ENCODE measurements around the gene NEDD4L.

The NEDD4L gene

DNA sequence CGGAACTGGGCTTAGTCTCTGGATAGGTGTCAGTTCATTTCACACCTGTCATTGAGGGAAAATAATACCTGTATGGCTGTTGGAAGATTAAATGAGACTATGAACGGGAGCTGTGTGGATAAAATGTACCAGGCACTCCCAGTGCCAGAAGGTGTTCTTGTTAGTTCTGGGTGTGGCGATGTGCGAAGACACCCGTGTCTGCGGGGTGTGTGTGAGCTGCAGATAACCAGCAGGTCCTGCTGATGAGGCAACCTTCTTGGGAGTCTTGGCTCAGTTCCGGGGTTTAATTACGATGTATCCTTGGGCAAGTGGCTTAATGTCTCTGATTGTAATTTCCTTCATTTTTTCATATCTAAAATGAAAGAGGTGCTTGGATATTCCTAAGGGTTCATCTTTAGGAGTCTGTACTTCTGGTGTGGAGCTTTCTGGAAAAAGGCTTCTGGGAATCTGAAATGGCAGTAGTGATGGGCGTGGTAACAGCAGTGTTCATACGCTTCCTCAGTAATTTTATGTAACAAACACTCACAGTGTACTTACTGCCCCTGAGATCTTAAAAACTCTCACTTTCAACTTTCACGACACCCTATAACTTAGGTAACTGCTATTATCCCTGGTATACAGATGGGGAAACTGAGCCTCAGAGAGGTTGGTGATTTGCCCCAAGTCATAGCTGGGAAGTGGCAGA is 35.0 kb downstream of the NEDD4L start:
- H3K4me1 ChIP-seq (ENCODE audit: insufficient read depth, insufficient read length) = no peaks in the 10 kb centered on the region
- TF ChIP-seq YY1 (IDR thresholded peaks at IDR 0.05; ENCODE audit: insufficient read depth, insufficient read length) (no peak), SUZ12 (IDR thresholded peaks at IDR 0.05; ENCODE audit: extremely low read depth, insufficient read depth, insufficient read length) (no peak), ZNF274 (IDR thresholded peaks at IDR 0.05; ENCODE audit: low read depth, low read length) (no peak)
- H3K36me3 ChIP-seq (ENCODE audit: insufficient read depth, insufficient read length, low read length) = no peaks in the 10 kb centered on the region
- no peaks in the 10 kb centered on the region for H3K27me3 ChIP-seq (ENCODE audit: insufficient read depth, insufficient read length)
- H3K9me3 ChIP-seq (ENCODE audit: insufficient read depth, low read length) = no peaks in the 10 kb centered on the region
- no peak overlapping the region for H3K9ac ChIP-seq (ENCODE audit: insufficient read length, low read depth)
- DNase-seq (ENCODE audit: low read depth, low spot score) = no peak
- H3K4me3 ChIP-seq (ENCODE audit: insufficient read length, low read depth) = no peak overlapping the region

DNA sequence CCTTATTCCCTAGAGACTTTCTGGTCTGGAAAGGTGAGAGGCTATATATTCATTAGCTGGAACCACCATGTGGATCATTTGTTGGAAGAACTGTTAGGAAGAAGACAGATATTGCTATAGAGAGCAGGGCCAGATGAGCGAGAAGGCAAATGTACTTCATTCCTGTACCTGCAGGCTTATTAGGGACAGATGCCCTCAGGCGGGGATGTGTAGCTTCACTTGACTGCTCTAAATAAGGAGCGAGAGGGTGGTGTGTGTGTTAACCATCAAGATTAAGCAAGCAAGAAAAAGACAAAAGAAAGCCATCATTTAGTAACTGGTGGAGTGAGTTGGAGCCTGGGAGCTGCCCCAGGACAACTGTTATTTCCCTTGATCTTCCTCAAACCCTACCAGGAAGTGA is 36.4 kb downstream of the NEDD4L start:
- Histone ChIP-seq H3K36me3 (ENCODE audit: insufficient read depth, insufficient read length, low read length) (no peaks in the 10 kb centered on the region), H3K4me3 (ENCODE audit: insufficient read length, low read depth) (no peak overlapping the region), H3K27me3 (ENCODE audit: insufficient read depth, insufficient read length) (no peaks in the 10 kb centered on the region), H3K4me1 (ENCODE audit: insufficient read depth, insufficient read length) (no peaks in the 10 kb centered on the region), H3K9ac (ENCODE audit: insufficient read length, low read depth) (no peak overlapping the region), H3K9me3 (ENCODE audit: insufficient read depth, low read length) (no peaks in the 10 kb centered on the region)
- DNase-seq (ENCODE audit: low read depth, low spot score) = no peak
- TF ChIP-seq ZNF274 (IDR thresholded peaks at IDR 0.05; ENCODE audit: low read depth, low read length) = no peak
- no peak for TF ChIP-seq YY1 (IDR thresholded peaks at IDR 0.05; ENCODE audit: insufficient read depth, insufficient read length)
- no peak for TF ChIP-seq SUZ12 (IDR thresholded peaks at IDR 0.05; ENCODE audit: extremely low read depth, insufficient read depth, insufficient read length)

GRCh38 chr18:58087928-58088690 is 44.1 kb downstream of the NEDD4L start:
- Histone ChIP-seq H3K9ac (ENCODE audit: insufficient read length, low read depth) (no peak overlapping the region), H3K4me3 (ENCODE audit: insufficient read length, low read depth) (no peak overlapping the region)
- no peak for TF ChIP-seq ZNF274 (IDR thresholded peaks at IDR 0.05; ENCODE audit: low read depth, low read length)
- TF ChIP-seq SUZ12 (IDR thresholded peaks at IDR 0.05; ENCODE audit: extremely low read depth, insufficient read depth, insufficient read length) = no peak
- TF ChIP-seq YY1 (IDR thresholded peaks at IDR 0.05; ENCODE audit: insufficient read depth, insufficient read length) = no peak

GRCh38 chr18:58088691-58089065 is 44.7 kb downstream of the NEDD4L start:
- no peaks in the 10 kb centered on the region for H3K27me3 ChIP-seq (ENCODE audit: insufficient read depth, insufficient read length)
- no peaks in the 10 kb centered on the region; the same call in 1 of the 2 replicates for H3K9me3 ChIP-seq (ENCODE audit: insufficient read depth, low read length)
- no peak overlapping the region for H3K4me3 ChIP-seq (ENCODE audit: insufficient read length, low read depth)
- DNase-seq (ENCODE audit: low read depth, low spot score) = no peak
- H3K36me3 ChIP-seq (ENCODE audit: insufficient read depth, insufficient read length, low read length) = no peaks in the 10 kb centered on the region
- TF ChIP-seq YY1 (IDR thresholded peaks at IDR 0.05; ENCODE audit: insufficient read depth, insufficient read length) (no peak), ZNF274 (IDR thresholded peaks at IDR 0.05; ENCODE audit: low read depth, low read length) (no peak), SUZ12 (IDR thresholded peaks at IDR 0.05; ENCODE audit: extremely low read depth, insufficient read depth, insufficient read length) (no peak)
- no peaks in the 10 kb centered on the region for H3K4me1 ChIP-seq (ENCODE audit: insufficient read depth, insufficient read length)
- no peak overlapping the region for H3K9ac ChIP-seq (ENCODE audit: insufficient read length, low read depth)

More at GRCh38 chr18:58087928-58088690, 44.1 kb downstream of the NEDD4L start:
- Histone ChIP-seq H3K36me3 (ENCODE audit: insufficient read depth, insufficient read length, low read length) (no peaks in the 10 kb centered on the region), H3K9me3 (ENCODE audit: insufficient read depth, low read length) (no peaks in the 10 kb centered on the region; the same call in 1 of the 2 replicates), H3K27me3 (ENCODE audit: insufficient read depth, insufficient read length) (no peaks in the 10 kb centered on the region), H3K4me1 (ENCODE audit: insufficient read depth, insufficient read length) (no peaks in the 10 kb centered on the region)
- DNase-seq (ENCODE audit: low read depth, low spot score) = no peak

DNA sequence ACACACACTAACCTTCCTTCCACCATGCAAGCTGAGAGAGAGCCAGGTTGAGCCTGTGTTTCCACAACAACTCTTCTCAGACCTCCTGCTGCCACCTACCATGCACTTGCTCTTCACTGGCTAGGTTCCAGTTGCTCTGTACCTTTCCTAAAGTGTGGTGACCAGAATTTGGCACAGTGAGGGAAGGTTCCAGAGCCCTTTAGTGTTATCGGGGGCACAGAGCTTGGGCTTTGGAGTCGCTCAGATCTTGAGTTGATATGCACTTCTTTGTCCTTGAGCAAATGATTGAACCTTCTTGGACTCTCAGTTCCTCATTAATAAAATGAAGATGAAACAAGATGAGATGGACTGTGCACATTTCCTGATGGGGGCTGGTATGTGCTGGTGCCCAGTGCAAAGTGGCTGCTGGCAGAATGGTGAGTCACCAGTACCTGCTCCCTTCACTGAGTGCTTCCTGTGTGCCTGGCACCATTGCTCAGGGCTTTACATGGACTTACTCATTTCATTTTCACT is 47.1 kb downstream of the NEDD4L start:
- Histone ChIP-seq H3K27me3 (ENCODE audit: insufficient read depth, insufficient read length) (no peaks in the 10 kb centered on the region), H3K9me3 (ENCODE audit: insufficient read depth, low read length) (no peaks in the 10 kb centered on the region; the same call in 1 of the 2 replicates), H3K4me3 (ENCODE audit: insufficient read length, low read depth) (no peak overlapping the region), H3K9ac (ENCODE audit: insufficient read length, low read depth) (no peak overlapping the region), H3K4me1 (ENCODE audit: insufficient read depth, insufficient read length) (no peaks in the 10 kb centered on the region), H3K36me3 (ENCODE audit: insufficient read depth, insufficient read length, low read length) (no peaks in the 10 kb centered on the region)
- no peak for DNase-seq (ENCODE audit: low read depth, low spot score)
- TF ChIP-seq ZNF274 (IDR thresholded peaks at IDR 0.05; ENCODE audit: low read depth, low read length) (no peak), SUZ12 (IDR thresholded peaks at IDR 0.05; ENCODE audit: extremely low read depth, insufficient read depth, insufficient read length) (no peak), YY1 (IDR thresholded peaks at IDR 0.05; ENCODE audit: insufficient read depth, insufficient read length) (no peak)

DNA sequence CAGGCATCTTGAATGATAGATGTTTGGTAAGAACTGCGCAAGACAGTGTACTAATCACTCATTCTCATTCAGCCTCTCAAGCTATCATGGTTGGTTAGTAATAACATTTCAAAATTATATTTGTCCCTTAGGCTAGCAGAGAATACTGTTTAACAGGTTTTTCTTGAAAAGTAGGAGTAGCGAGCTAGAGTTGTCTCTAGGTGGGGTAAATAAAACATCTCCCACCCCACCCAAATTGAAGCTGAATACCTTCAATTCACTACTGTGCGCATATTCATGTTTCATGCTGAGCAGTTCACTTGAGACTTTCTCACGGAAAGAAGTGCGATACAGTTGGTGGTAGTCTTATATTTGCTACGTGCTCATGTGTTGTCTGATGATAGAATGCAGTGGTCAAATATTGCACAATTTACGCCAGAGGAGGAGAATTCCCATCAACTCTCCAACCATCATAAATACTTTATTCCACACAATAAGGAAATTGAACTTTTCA is 49.3 kb downstream of the NEDD4L start:
- Histone ChIP-seq H3K4me1 (ENCODE audit: insufficient read depth, insufficient read length) (no peaks in the 10 kb centered on the region), H3K9ac (ENCODE audit: insufficient read length, low read depth) (no peak overlapping the region), H3K4me3 (ENCODE audit: insufficient read length, low read depth) (no peak overlapping the region), H3K36me3 (ENCODE audit: insufficient read depth, insufficient read length, low read length) (no peaks in the 10 kb centered on the region), H3K27me3 (ENCODE audit: insufficient read depth, insufficient read length) (no peaks in the 10 kb centered on the region), H3K9me3 (ENCODE audit: insufficient read depth, low read length) (no peaks in the 10 kb centered on the region)
- TF ChIP-seq ZNF274 (IDR thresholded peaks at IDR 0.05; ENCODE audit: low read depth, low read length) (no peak), YY1 (IDR thresholded peaks at IDR 0.05; ENCODE audit: insufficient read depth, insufficient read length) (no peak), SUZ12 (IDR thresholded peaks at IDR 0.05; ENCODE audit: extremely low read depth, insufficient read depth, insufficient read length) (no peak)
- DNase-seq (ENCODE audit: low read depth, low spot score) = no peak

DNA sequence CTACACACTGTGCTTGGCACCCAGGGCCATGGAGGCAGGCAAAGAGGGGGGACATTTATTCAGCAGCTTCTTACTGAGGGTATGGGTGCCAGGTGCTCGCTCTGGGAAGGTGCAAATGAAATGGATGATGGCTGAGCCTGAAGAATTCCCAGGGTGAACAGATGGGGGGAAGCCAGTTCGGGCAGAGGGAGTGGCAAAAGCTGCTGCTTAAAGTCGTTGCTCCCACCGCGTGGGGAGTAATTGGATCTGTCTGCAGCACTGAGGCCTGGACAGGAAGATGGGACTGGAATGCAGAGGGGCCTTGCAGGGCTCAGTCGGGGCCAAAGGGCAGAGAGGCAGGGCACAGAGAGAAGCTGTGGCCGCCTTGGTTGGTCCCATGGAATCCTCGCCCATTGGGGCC is 51.2 kb downstream of the NEDD4L start:
- Histone ChIP-seq H3K9ac (ENCODE audit: insufficient read length, low read depth) (no peak overlapping the region), H3K4me1 (ENCODE audit: insufficient read depth, insufficient read length) (no peaks in the 10 kb centered on the region), H3K9me3 (ENCODE audit: insufficient read depth, low read length) (no peaks in the 10 kb centered on the region), H3K36me3 (ENCODE audit: insufficient read depth, insufficient read length, low read length) (no peaks in the 10 kb centered on the region), H3K4me3 (ENCODE audit: insufficient read length, low read depth) (no peak overlapping the region), H3K27me3 (ENCODE audit: insufficient read depth, insufficient read length) (no peaks in the 10 kb centered on the region)
- DNase-seq (ENCODE audit: low read depth, low spot score) = no peak
- TF ChIP-seq YY1 (IDR thresholded peaks at IDR 0.05; ENCODE audit: insufficient read depth, insufficient read length) (no peak), ZNF274 (IDR thresholded peaks at IDR 0.05; ENCODE audit: low read depth, low read length) (no peak), SUZ12 (IDR thresholded peaks at IDR 0.05; ENCODE audit: extremely low read depth, insufficient read depth, insufficient read length) (no peak)

Measured in NT2/D1 (cell line).